Measurements from ENCODE around the gene MOK.

Gene MOK

DNA sequence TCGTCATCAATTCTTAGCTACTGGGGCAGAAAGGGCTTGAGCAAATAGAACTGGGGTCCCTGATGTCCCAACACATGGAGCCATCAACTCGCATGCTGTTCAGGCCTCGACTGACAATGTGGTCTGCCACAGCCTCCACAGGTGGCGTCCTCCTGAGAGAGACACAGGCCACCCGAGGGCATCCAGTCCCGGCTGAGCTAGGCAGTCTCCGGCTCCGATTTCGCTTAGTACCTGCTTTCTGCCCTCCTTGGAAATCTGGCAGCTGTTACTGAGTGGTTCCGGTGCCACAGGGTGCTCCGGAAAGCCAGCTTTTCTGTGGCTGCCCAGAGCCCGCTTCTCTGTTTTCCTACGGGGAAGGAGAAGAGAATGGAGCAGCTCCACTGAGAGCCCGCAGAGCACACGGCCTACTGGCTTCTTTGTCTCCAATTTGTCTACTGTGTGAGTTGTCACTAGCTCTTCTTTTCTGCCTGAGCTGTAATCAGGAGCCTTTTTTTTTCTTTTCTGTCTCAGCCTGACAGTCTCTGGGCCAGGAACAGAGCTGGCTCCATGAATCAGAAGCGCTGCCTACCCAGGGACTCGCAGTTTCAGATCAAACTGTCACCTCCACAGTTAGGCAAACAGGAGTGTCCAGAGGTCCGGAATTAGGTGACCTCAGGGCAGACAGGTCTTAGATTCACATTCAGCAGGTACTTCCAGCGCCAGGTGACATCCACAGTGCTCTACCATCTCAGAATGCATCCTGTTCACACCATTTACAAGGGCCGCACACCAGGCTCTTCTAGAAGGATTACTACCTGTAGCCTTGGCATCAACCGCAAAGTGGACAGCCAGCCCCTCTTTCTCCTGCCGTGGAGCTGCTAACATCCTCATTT lies 73.3 kb downstream of the MOK start:
- H3K4me3 ChIP-seq (replicated peaks; ENCODE audit: low read depth, low read length), result no peak overlapping the region
- H3K27me3 ChIP-seq (replicated peaks; ENCODE audit: control insufficient read depth, insufficient read depth, low read length), result no peaks in the 10 kb centered on the region
- TF ChIP-seq, protein P1, sequence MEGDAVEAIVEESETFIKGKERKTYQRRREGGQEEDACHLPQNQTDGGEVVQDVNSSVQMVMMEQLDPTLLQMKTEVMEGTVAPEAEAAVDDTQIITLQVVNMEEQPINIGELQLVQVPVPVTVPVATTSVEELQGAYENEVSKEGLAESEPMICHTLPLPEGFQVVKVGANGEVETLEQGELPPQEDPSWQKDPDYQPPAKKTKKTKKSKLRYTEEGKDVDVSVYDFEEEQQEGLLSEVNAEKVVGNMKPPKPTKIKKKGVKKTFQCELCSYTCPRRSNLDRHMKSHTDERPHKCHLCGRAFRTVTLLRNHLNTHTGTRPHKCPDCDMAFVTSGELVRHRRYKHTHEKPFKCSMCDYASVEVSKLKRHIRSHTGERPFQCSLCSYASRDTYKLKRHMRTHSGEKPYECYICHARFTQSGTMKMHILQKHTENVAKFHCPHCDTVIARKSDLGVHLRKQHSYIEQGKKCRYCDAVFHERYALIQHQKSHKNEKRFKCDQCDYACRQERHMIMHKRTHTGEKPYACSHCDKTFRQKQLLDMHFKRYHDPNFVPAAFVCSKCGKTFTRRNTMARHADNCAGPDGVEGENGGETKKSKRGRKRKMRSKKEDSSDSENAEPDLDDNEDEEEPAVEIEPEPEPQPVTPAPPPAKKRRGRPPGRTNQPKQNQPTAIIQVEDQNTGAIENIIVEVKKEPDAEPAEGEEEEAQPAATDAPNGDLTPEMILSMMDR (IDR thresholded peaks at IDR 0.05; ENCODE audit: insufficient read depth, low read length, poor library complexity, severe bottlenecking), result no peak
- DNase-seq (ENCODE audit: extremely low read depth, insufficient read length), result no peak
- no peaks in the 10 kb centered on the region for H3K36me3 ChIP-seq (ENCODE audit: control insufficient read depth, insufficient read depth, low read length)

DNA sequence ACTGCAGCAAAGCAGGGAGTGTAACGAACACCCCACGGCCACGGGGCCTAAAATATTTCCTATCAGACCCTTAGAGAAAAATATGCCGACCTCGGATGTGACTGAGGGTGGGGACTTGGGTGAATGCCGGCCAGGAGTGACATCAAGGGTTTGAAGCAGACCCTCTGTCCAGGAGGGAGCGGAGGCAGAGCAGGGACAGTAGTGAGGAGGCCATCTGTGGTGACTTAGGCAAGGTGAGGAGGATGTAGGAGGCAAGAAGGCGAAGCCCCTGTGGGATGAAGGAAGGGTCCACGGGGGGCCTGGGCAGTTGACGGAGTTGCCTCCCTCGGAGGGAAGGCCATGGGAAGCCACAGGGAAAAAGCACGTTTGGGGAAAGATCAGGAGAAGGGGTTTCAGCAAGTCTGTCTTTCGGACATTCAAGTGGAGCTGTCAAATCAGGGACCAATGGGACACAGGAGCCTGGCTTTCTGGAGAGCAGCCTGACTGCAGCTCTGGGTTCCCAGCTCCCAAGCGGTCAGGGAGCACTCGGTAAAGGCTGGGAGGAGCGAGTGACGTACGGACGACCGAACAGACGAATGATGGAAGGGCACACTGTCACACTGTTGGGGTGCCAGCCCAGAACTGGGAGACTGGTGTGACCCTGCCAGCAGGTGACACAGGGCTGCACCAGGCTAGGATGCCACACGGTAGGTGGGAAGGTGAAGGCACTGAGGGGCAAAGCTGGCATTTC lies 74.3 kb downstream of the MOK start:
- no peak for DNase-seq (ENCODE audit: extremely low read depth, insufficient read length)
- Histone ChIP-seq H3K36me3 (ENCODE audit: control insufficient read depth, insufficient read depth, low read length) (no peaks in the 10 kb centered on the region), H3K27me3 (replicated peaks; ENCODE audit: control insufficient read depth, insufficient read depth, low read length) (no peaks in the 10 kb centered on the region), H3K4me3 (replicated peaks; ENCODE audit: low read depth, low read length) (no peak overlapping the region)
- TF ChIP-seq, protein P1 (IDR thresholded peaks at IDR 0.05; ENCODE audit: insufficient read depth, low read length, poor library complexity, severe bottlenecking), result no peak

GRCh38 chr14:102229739-102230092 lies 75.2 kb downstream of the MOK start:
- no peak overlapping the region for H3K4me3 ChIP-seq (replicated peaks; ENCODE audit: low read depth, low read length)
- no peak for DNase-seq (ENCODE audit: extremely low read depth, insufficient read length)
- no peaks in the 10 kb centered on the region for H3K27me3 ChIP-seq (replicated peaks; ENCODE audit: control insufficient read depth, insufficient read depth, low read length)
- H3K36me3 ChIP-seq (ENCODE audit: control insufficient read depth, insufficient read depth, low read length), result no peaks in the 10 kb centered on the region
- TF ChIP-seq, protein P1 (IDR thresholded peaks at IDR 0.05; ENCODE audit: insufficient read depth, low read length, poor library complexity, severe bottlenecking), result no peak

DNA sequence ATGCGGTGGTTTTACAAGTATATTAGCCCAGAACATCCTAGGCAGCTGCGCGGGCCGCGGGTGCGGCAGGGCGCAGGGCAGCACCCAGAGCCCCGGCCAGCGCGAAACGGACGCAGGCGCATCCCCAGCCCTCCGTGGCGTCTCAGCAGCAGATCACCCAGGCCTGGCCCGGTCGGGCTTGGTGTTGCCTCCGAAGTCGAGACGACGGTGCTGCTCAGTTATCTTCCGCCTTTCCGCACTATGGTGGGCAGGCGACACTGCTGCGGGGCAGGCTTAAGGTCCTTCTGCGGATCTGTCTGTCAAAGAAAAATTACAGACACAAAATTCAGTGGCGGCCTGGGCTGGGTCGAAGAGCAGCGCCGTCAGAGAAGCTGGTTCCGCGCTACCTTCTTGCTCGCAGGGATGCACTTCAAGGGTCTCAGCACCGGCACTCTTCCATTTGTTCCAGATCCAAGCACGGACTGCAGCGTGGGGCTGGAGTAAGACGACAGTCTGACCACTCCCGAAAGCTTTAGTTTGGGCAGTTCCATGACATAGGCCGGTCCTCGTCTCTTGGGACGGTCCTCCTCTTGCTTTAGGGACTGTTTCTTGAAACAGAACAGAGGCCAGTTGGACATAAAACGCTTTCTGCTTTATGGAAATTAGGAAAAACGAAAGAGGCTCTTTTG lies 75.8 kb downstream of the MOK start:
- no peak overlapping the region for H3K4me3 ChIP-seq (replicated peaks; ENCODE audit: low read depth, low read length)
- H3K36me3 ChIP-seq (ENCODE audit: control insufficient read depth, insufficient read depth, low read length), result no peaks in the 10 kb centered on the region
- DNase-seq (ENCODE audit: extremely low read depth, insufficient read length), result no peak
- no peaks in the 10 kb centered on the region for H3K27me3 ChIP-seq (replicated peaks; ENCODE audit: control insufficient read depth, insufficient read depth, low read length)
- TF ChIP-seq, protein P1 (IDR thresholded peaks at IDR 0.05; ENCODE audit: insufficient read depth, low read length, poor library complexity, severe bottlenecking), result no peak

GRCh38 chr14:102227184-102227964 lies 77.6 kb downstream of the MOK start:
- no peak for DNase-seq (ENCODE audit: extremely low read depth, insufficient read length)

More at GRCh38 chr14:102227184-102227964, 77.6 kb downstream of the MOK start:
- no peak overlapping the region for H3K4me3 ChIP-seq (replicated peaks; ENCODE audit: low read depth, low read length)
- peaks cover 2% of the 10 kb centered on the region; the same call in 1 of the 2 replicates for H3K36me3 ChIP-seq (ENCODE audit: control insufficient read depth, insufficient read depth, low read length)
- TF ChIP-seq, protein P1 (IDR thresholded peaks at IDR 0.05; ENCODE audit: insufficient read depth, low read length, poor library complexity, severe bottlenecking), result no peak
- no peaks in the 10 kb centered on the region for H3K27me3 ChIP-seq (replicated peaks; ENCODE audit: control insufficient read depth, insufficient read depth, low read length)

Data from GM06990 (cell line).